Erythroblast (primary cell): ENCODE measurements around the gene AUTS2.

Experiments used
- GATA1 ChIP-seq: IDR thresholded peaks from 2 replicates; pipeline ENCODE4 v1.6.1; 2011; ENCODE audit warnings: low read depth, mild to moderate bottlenecking, control low read depth, low read length, moderate library complexity
- POLR2A ChIP-seq: IDR thresholded peaks from 2 replicates; pipeline ENCODE4 v1.6.1; 2011; ENCODE audit warnings: mild to moderate bottlenecking, low read length

DNA sequence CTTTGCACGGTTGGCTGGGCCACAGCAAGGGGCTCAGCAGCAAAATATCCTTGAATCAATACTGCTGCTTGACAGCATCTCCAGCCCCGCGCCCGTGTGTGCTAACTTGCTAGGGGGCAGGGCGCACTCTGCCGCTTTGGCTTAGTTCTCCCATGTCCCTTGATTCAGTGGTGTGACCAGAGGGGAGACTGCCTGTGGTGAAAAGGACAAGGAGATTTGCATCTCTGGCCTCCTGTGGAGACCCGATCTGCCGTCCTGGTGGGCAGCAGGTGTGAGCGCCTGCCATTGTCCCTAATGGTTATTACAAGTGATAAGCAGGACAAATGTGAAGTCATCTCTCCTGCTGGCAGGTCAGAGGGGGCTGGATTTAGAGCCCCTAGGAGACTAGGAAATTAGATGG lies 1033.4 kb downstream of the AUTS2 start:
- no peak for TF ChIP-seq POLR2A
- no peak for TF ChIP-seq GATA1
